Suppressor macrophage (primary cell): ENCODE results near the gene GOLPH3.
A peak's percentile ranks its signal among the peaks of the same experiment; 100 is the strongest.
"Not testable (repeated sequence)": the region's sequence is repeated elsewhere in the genome, so short reads cannot be mapped to it uniquely, and the experiment has no call there.

Experiments used
- DNase-seq, 4 experiments: peaks; one replicate each; pipeline ENCODE4 v3.0.0-alpha.2; 2020 to 2022

The GOLPH3 gene

GRCh38 chr5:32132757-32133156, 41.4 kb downstream of the GOLPH3 start:
- no peak for DNase-seq

DNA sequence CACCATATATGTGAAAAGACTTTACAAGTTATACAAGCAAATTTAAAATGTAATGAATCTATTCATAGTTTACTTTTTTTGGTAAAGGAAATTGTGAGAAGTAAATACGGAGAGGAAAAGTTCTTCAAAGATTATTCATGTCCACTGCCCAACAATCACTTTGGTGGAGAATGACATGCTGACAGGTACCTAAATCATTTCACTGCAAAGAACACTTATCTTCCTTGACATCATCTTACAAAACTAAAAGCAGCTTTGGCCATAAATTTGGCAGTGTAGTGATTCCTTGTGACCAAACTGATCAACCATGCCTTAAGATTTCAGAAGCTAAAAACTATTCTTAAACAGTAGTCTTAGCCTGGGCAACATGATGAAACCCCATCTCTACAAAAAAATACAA, 42.5 kb downstream of the GOLPH3 start:
- no peak for DNase-seq

DNA sequence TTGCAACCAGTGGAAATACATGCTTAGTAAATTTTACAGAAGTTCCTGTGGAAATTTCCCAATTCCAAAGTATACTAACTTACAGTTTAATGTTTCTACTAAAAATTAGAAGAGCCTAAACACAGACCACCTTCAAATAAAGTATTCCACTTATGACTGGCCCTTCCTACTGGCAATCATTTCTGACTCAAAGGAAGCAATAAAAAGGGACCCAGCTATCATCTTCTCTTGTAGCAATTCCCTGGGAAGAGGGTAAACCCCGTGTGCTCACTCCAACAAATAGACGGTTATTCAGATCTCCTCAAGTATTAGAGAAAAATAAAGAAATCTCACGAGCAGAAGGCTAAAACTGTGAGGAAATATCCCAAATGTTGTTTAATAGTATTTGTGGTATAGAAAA, 43.3 kb downstream of the GOLPH3 start:
- DNase-seq: no peak

- no peak for DNase-seq
Observed at GRCh38 chr5:32129074-32129598, 45.0 kb downstream of the GOLPH3 start.

- no peak for DNase-seq
Observed at GRCh38 chr5:32127711-32128110, 46.4 kb downstream of the GOLPH3 start.

DNA sequence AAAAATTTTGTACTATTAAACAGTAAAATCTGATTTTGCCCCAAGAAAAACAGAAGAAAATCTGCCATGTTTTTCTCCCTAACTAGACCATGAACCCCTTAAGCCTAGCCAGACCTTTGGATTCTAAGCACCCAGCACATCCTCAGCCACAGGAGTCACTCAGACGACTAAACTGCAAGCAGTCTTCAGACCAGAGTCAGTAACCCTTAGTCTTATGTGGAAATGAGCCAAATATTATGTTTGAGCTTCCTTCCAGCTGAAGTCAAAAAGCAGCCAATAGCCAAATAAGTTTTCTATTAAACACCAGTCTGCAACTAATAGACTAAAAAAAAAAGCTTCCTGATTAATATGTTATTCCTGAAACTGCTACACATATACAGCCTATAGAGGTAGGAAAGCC, 47.4 kb downstream of the GOLPH3 start:
- DNase-seq: no peak

GRCh38 chr5:32123889-32124676, 50.0 kb downstream of the GOLPH3 start:
- DNase-seq: no peak

DNA sequence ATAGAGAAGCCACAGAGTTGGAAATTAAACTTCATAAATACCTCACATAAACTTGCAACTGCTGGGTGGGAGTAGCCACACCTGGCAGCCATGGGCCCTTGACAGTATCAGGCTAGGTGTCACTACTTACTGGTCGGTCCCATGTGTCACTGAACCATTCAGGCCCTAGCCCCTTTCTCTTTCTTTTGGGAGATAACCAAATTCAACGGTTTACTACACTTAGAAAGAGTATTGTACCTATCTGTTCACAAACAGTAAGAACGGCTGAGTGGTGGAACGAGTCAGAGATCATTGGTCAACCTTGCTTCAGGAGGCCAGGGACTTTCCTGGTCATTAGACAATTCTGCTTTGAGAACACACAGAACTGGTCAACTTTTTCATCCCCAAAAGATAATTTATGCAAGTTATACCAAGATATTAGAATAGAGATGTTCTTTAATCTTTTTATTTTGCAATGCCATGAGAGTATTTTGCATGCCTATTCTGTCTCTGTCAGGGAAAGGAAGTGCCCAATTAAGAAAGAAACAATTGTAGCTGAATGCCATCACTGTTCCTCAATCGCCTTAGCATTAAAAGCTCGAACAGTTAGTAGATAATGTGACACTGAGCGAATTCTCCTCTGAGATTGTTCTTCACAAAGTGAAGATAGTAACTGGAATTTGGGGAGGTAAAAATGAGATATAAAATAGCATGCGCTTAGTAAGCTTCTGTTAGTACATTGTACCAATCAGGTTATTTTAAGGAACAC, 50.9 kb downstream of the GOLPH3 start:
- DNase-seq: no peak

DNA sequence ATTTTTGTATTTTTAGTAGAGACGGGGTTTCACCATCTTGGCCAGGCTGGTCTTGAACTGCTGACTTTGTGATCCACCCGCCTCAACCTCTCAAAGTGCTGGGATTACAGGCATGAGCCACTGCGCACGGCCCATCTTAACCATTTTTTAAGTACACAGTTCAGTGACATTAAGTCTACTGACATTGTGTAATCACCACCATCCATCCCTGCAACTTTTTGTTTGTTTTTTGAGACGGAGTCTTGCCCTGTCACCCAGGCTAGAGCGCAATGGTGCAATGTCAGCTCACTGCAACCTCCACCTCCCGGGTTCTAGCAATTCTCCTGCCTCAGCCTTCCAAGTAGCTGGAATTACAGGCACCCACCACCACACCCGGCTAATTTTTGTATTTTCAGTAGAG, 55.2 kb downstream of the GOLPH3 start:
- not testable (repeated sequence) for DNase-seq

DNA sequence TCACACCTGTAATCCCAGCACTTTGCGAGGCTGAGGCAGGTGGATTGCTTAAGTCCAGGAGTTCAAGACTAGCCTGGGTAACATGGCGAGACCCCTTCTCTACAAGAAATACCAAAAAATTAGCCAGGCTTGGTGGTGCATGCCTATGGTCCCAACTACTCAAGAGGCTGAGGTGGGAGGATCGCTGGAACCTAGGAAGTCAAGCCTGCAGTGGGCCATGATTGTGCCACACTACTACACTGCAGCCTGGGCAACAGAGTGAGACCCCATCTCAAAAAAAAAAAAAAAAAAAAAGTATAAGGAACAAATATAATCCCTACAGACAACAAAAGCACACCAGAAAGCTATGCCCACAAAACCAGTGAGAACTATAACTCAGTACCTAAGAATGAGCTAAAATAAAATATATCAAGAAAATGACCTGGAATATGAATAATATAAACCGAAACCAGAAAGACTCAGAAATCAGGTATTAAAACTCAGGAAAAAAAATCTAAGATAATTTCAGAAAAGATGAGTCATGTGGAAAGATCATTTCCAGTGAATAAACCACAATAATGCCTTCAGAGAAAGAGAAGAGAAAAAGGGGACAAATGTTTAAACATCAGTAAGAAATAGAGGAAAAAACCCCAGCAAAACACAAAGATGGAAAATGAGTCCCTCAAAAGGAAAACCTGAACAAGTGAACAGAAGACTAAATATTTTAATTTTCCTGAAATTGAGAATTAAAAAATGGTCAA, 57.4 kb downstream of the GOLPH3 start:
- DNase-seq: no peak

- peak; percentile 44 to 69 (median 62) for DNase-seq
Observed at GRCh38 chr5:32115985-32116384, 58.1 kb downstream of the GOLPH3 start.

GRCh38 chr5:32110111-32110696, 63.9 kb downstream of the GOLPH3 start:
- no peak for DNase-seq

- no peak for DNase-seq
Observed at GRCh38 chr5:32109236-32109635, 64.9 kb downstream of the GOLPH3 start.

DNA sequence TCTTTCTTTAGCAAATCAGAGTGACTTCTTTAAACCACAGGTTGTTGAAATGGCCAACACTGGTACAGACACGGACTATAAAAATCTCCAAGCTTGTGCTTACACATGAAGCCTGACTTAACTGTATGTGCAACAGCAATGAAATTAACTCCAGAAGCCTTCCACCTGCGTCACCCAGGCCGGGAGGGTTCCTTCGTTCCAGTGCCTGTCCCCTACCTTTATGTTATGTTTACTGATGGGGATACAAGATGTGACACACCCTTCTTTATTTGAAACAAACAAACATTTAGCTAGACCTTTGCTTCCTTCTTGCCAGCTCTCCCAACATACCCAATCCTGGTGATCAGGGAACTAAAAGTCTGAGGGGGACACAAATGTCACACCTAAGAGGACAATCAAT, 66.0 kb downstream of the GOLPH3 start:
- no peak for DNase-seq

- DNase-seq: no peak
Observed at GRCh38 chr5:32107291-32107690, 66.8 kb downstream of the GOLPH3 start.

- no peak for DNase-seq
Observed at GRCh38 chr5:32103521-32103920, 70.6 kb downstream of the GOLPH3 start.

DNA sequence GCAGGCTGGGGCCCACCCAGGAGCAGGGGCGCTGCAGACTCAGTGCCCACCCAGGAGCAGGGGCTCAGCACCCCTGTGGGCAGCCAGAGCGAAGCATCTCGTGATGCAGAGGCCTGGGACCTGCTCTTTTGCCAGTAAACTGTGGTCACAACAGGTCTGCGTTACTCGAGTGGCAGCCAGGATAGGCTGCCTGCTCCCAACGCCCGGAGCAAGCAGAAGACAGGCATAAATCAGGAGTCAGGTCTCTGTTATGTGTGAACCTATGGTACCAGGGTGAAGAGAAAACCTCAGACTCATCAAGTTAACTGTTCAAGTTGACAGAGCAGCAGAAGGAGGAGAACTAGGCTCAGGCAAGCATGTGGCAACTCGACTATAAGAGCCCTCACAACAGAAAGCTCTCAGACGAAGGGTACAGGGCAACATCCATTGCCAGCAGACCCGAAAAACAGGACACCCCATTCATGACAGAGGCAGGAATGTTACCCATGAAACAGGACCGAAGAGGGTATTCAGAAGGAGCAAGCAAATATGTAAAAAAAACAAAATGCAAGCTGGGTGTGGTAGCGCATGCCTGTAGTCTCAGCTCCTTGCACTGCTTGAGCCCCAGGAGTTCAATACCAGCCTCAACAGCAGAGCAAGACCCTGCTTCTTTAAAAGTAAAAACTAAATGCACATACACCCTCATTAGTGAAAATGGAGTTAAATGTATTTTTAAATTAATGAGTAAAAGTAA, 71.7 kb downstream of the GOLPH3 start:
- DNase-seq: no peak

- DNase-seq: no peak
Observed at GRCh38 chr5:32100691-32101302, 73.3 kb downstream of the GOLPH3 start.

DNA sequence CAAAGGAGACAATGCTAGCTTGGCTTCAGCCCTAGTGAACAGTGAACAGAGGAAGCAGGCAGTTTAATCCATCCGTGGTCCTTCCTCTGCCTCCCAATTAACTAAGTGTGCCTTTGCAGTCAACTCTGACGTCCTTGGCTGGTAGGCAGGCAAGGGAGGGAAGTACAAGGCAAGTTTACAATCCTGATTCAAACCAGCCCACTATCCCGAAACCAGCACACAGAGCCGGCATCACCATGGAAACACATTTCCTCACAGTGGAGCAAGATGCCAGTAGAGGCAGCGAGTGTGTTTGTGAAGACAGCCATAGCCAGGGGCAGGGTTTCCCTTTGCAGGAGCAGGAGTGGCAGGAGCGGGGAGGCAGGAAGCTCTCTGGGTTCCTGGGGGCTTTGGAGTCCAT, 73.9 kb downstream of the GOLPH3 start:
- DNase-seq: no peak

DNA sequence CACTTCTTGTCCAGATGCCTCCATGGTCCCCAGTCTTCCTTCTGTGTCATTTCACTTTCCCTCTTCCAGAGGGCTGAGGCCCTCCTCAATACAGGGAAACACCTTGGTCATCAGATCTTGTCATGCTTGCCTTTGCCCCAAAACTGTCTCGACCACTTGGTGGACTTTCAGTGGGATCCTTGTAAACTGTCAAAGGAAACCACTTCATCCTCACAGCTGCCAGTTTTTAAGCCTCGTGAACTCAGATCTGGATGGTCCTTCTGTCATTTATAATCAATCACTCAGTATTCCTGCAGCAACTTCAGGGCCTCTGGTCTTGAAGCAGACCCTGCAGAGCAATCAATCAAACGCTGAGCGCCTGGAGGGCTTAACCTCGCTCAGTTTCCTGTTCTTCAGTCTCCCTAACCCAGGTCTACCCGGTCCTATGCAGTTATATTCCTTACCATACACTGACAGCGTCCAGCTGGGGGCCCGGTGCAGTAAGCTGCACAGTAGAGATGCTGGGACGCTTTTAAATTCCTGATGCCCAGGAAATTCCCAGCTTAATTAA, 74.6 kb downstream of the GOLPH3 start:
- DNase-seq: no peak

DNA sequence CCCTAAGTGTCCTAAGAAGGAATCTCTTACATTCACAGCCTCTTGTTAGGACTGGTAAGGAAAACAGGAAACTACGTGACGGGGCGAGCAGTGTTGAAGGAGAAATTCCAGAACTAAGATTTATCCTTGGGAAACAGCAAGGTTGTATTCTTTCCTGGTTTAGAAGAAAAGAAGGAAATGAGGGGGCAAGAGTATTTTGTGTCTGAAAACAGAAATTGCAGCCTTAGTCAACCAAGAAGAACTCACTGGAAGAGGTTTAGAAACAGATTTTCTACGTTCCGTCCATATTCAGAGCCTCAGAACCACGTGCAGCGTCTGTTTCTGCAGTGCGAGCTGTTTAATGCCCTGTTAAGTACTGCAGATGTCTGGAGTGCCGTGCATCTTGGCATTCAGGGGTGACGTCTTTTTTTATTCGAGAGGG, 75.2 kb downstream of the GOLPH3 start:
- no peak for DNase-seq
